ENCODE results near the gene JHY.

JHY gene

DNA sequence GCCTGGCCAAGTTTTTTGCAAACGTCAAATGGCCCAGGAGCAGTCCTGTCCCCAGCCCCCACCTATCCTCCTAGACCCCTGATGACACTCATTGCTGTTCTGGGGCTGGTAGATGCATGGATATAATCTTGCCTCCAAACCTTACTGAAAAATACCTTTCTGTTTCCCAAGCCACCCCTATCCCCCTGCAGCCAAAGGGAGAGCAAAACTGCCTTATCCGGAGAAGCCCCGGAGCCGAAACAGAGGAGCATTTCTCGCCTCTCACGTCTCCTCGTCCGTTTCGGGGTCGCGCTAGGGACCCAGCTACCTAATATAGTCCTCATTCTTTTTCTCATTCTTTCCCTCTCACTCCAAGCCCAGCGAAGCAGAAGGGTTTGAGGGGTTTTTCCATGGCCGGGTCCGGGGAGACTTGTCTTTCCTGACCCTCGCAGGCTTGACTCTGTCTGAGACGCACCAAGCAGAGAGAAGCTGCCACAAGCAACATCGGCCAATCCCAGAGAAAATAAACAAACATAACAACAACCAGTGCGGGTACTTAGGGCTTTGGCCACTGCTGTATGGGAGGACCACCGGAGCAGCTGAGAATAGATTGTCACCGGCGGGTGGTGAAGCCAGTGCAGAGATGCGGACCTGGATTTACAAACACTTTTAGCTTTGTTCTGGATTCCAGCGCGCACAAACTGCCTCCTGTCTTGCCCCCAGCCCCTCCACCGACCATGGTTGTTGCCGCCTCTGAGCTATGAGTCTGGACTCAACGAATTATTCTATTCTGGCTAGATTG is 97.4 kb downstream of the JHY start:
- no peak overlapping the region for H3K4me3 Mint-ChIP-seq
- no peak for TF ChIP-seq CTCF (IDR thresholded peaks at IDR 0.05)
- no peak for DNase-seq
- no peak overlapping the region for H3K27ac Mint-ChIP-seq
- peaks cover 6% of the 10 kb centered on the region for H3K9me3 Mint-ChIP-seq
- no peaks in the 10 kb centered on the region for H3K36me3 Mint-ChIP-seq (ENCODE audit: low read depth)
- H3K4me1 Mint-ChIP-seq, result peaks cover 29% of the 10 kb centered on the region
- peaks cover 100% of the 10 kb centered on the region for H3K27me3 Mint-ChIP-seq (ENCODE audit: low read depth, poor library complexity)

GRCh38 chr11:122981388-122982264 is 99.1 kb downstream of the JHY start, which contains the start of gene BSX:
Gene BSX, minus strand, starts transcription at chr11:122981834. Its CDS starts 163 bp downstream, at chr11:122981671.
- peak; percentile 95 for DNase-seq
- Mint-ChIP-seq H3K27ac (no peak within 1 kb of the TSS), H3K4me1 (peaks cover 22% of the 10 kb centered on the region), H3K27me3 (ENCODE audit: low read depth, poor library complexity) (peaks cover 100% of the 10 kb centered on the region), H3K4me3 (no peak within 1 kb of the TSS), H3K36me3 (ENCODE audit: low read depth) (no peaks in the 10 kb centered on the region), H3K9me3 (peaks cover 6% of the 10 kb centered on the region)
- no peak for TF ChIP-seq CTCF (IDR thresholded peaks at IDR 0.05)

DNA sequence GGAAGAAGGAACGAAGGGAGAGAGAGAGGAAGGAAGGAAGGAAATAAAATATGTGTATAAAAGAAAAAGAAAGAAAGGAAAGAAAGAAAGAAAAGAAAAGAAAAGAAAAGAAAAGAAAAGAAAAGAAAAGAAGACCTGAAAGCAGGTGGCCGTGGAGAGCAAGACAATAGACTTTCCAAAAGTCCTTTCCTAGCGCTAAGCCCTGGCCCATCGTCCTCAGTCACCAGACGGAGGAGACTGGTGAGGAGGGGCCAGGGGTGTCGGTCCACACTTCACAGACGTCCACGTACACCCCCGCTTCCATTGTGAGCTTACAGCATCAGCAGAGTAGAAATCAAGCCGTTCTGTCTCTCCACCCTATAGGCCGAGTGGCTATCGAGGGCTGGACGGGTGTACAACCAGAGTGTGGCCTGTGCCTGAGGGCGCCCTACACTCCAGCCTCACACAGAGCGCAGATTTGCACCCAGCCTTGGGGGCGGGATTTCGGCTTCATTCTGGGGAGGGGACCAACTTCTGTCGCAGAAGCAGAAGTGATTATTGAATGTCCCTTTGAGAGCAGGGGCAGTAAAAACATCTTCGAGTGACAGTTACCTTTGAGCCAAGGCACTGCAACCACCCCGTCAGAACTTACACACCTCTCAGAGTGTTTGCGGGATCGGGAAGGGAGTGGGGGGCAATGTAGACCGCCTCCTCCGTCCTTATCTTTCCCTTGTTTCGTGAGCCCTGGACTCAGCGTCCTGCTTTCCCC is 101.1 kb downstream of the JHY start:
- DNase-seq, result no peak
- Mint-ChIP-seq H3K36me3 (ENCODE audit: low read depth) (no peaks in the 10 kb centered on the region), H3K4me1 (peaks cover 9% of the 10 kb centered on the region), H3K27ac (no peak overlapping the region), H3K9me3 (no peaks in the 10 kb centered on the region), H3K27me3 (ENCODE audit: low read depth, poor library complexity) (peaks cover 99% of the 10 kb centered on the region), H3K4me3 (peak overlapping the region; percentile 85)
- no peak for TF ChIP-seq CTCF (IDR thresholded peaks at IDR 0.05)

- Mint-ChIP-seq H3K36me3 (ENCODE audit: low read depth) (no peaks in the 10 kb centered on the region), H3K27me3 (ENCODE audit: low read depth, poor library complexity) (peaks cover 99% of the 10 kb centered on the region), H3K4me3 (peak overlapping the region; percentile 85), H3K9me3 (no peaks in the 10 kb centered on the region), H3K27ac (no peak overlapping the region), H3K4me1 (peaks cover 7% of the 10 kb centered on the region)
- no peak for TF ChIP-seq CTCF (IDR thresholded peaks at IDR 0.05)
- DNase-seq, result peak; percentile 49
Measured at GRCh38 chr11:122984186-122985011, 101.8 kb downstream of the JHY start.

- peaks cover 52% of the 10 kb centered on the region for H3K27me3 Mint-ChIP-seq (ENCODE audit: low read depth, poor library complexity)
- H3K27ac Mint-ChIP-seq, result no peak overlapping the region
- H3K36me3 Mint-ChIP-seq (ENCODE audit: low read depth), result no peaks in the 10 kb centered on the region
- peaks cover 3% of the 10 kb centered on the region for H3K9me3 Mint-ChIP-seq
- H3K4me1 Mint-ChIP-seq, result no peaks in the 10 kb centered on the region
- no peak for TF ChIP-seq CTCF (IDR thresholded peaks at IDR 0.05)
- no peak for DNase-seq
- H3K4me3 Mint-ChIP-seq, result no peak overlapping the region
Measured at GRCh38 chr11:122995526-122995925, 113.0 kb downstream of the JHY start.

Data from nephron progenitor cell (in vitro differentiated cells).